HG03439 (cell line): ENCODE results near the gene SNED1.

Experiments used
- ATAC-seq: cut with Tn5 transposase; IDR thresholded peaks from one replicate; pipeline ENCODE4 v1.9.1; 2021; ENCODE audit warnings: mild to moderate bottlenecking, moderate library complexity; ENCODE audit not compliant: unreplicated experiment

Gene SNED1

GRCh38 chr2:241123816-241124536 lies 125.6 kb downstream of the SNED1 start:
- no peak for ATAC-seq

DNA sequence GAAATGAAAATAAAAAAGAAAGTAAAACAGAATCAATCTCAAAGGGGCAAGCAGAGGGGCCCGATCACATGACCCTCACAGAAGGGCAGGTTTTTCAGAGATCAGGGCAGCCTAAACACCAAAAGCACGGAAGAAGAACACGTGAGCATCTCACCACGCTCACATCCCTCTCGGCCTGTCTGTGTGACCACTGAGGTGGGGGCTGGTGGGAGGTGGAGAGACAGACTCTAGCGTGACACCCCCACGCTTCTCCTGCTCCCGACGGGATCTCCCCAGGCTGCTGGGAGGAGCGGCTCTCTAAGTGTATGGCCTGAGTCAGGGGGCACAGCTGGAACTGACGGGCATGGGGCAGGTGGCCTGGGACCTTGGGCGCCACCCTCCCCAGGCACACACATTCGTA lies 127.2 kb downstream of the SNED1 start:
- no peak for ATAC-seq

GRCh38 chr2:241126201-241126611 lies 127.8 kb downstream of the SNED1 start:
- no peak for ATAC-seq

GRCh38 chr2:241126771-241127202 lies 128.4 kb downstream of the SNED1 start:
- no peak for ATAC-seq

- no peak for ATAC-seq
Observed at GRCh38 chr2:241128266-241128665, 129.8 kb downstream of the SNED1 start.

- ATAC-seq = no peak
Observed at GRCh38 chr2:241129086-241129871, 130.9 kb downstream of the SNED1 start.

DNA sequence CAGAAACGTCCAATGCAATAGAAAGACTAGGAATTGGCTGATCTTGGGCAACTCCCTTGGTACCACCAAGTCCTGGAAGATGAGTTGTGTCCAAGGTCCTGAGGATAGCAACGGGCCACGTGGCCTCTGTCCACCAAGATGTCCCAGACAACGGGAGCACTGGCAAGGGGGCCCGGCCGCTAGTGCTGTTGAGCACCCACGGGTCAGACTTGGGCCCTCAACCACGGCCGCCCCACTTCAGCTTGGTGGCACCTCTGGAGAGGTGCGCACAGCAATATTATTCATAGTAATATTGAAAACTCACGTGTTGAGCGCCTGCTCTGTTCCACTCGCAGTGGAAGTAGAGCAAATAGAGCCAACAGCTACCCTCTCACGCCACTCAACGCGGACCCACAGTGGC lies 131.9 kb downstream of the SNED1 start:
- no peak for ATAC-seq

DNA sequence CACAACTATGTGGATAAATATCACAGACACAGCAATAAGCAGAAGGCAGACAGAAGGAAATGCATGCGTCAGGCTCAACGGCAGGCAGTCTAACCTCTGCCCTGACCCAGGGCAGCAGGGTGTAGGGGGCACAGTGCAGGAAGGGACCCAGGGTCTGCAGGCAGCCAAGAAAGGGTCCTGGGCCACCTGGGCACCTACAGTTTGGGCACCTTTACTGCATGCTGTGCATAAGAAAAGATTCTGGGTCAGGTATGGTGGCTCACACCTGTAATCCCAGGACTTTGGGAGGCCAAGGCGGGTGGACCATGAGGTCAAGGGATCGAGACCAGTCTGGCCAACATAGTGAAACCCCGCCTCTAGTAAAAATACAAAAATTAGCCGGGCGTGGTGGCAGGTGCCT lies 133.1 kb downstream of the SNED1 start:
- ATAC-seq = no peak

DNA sequence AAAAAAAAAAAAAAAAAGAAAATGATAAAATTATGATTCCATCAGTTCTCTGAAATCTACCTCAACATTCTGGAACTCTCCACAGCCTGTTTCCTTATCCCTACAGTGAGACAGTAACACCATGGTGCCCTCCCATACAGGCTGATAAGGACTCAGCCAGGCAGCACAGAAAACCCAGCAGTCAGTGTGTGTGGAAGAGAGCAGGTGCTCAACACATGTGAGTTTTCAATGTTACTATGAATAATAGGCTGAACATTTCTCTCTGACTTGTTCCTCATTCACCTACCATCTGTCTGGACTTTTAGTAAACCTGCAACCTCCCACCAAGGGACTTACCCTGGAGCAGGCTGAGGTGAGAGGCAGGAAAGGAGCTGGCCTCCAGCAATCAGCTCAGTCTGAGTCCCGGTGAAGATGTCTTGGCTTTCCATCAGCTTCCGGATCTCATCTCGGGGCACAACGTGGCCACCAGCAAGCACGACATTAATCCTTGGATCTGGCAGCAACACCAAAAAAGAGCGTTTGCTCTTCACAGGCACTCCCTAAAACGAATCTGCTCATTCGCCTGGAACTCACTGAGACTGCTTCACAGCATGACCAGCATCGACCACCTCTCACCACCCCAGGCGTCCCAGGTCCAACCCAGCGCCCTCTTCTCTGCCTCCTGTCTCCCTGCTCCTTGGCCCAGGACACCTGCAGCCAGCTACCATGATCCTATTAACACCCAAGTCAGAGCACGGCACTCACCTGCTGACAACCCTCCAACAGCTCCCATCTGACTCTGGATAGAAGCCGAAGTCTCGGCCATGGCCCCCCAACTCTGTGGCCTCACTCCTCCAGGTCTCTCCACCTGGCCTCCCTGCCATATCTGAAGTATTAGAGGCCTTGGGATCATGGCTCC lies 134.4 kb downstream of the SNED1 start:
- no peak for ATAC-seq

DNA sequence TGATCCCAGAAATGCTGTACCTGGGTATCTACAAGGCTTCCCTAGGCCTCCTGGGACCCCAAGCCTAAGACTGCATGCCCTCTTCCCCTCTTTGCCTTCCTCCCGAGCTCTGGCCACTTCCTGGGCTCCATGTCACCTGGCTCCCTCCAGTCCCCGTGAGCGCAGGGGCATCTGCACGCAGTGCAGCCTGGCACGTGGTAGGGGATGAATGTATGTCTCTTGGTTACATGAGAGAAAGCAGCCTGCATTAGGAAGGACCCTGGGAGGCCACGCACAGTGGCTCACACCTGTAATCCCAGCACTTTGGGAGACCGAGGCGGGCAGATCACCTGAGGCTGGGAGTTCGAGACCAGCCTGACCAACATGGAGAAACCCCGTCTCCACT lies 135.0 kb downstream of the SNED1 start:
- ATAC-seq = no peak

DNA sequence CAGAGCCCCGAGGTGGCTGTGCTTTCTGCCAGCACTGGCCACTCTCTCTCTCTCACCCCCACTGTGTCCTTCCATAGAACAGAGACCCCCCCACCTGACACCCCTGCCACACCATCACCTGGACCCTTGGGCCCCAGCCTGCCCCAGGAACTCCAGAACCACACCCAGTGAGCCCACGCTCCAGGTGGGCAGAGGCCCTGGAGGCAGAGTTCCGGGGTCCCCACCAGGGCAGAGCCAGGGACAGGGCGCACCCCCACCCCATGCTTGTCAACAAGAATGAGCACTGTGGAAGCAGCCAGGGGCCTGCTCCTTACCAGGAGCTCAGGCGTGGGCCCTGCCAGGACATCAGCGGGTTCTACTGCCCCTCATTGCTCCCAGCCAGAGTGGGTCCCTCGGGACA lies 136.3 kb downstream of the SNED1 start:
- ATAC-seq = no peak

DNA sequence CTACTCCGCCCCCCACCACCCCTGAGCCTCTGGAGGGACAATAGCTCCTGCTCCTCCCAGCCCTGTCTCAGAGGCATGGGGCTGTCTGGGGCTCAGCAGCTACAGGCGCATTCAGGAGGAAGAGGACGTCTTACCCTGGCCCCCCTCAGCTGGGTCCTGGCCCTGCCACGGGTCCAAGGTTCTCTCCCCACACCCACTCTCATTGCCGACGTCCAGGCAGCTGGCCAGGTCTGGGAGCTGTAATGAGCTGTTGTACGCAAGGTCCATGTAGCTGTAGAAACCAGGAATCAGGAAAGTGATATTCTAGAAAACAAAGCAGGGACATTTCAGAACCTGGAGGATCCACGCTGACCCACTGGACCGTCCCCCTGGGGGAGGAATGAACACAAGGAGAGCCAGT lies 137.3 kb downstream of the SNED1 start:
- ATAC-seq = no peak

DNA sequence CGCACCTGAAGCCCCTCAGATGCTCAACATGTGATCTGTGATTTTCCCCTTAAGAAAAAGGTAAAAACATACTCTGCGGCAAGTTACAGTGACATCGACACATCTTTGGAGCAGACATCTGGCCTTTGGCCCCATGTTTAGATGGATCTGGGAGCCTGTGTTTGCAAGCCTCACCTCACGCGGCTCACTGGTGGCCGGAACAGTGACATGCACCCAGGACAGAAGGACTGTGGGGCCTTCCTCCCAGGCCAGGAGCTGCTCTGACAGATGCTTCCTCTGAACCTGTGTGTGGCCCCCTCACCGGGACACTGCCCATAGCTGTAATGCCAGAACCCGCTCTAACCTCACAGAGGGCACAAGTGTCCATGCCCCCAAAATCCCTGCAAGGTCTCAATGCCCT lies 137.8 kb downstream of the SNED1 start:
- ATAC-seq = no peak

GRCh38 chr2:241136661-241137260 lies 138.3 kb downstream of the SNED1 start:
- no peak for ATAC-seq

GRCh38 chr2:241137276-241138190 lies 139.1 kb downstream of the SNED1 start:
- no peak for ATAC-seq

DNA sequence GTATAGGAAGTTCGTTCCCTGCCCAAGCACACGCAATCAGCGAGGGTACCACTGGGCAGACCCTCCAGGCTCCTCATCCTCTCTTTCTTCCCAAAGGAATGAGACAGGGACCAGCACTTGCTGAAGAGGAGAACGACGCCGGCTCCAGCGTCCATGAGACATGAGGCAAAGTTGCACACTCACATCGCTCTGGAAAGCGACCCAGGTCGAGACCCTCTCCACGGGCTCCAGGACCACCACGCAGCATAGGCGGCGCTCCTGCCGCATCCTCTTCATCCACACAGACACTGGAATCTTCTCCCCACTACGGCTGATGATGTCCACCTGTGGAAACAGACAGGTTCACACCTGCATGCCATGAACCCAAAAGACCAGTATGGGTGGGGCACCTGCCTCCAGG lies 140.1 kb downstream of the SNED1 start:
- no peak for ATAC-seq

- no peak for ATAC-seq
Observed at GRCh38 chr2:241139531-241140444, 141.4 kb downstream of the SNED1 start.

- no peak for ATAC-seq
Observed at GRCh38 chr2:241140445-241140840, 142.0 kb downstream of the SNED1 start.

DNA sequence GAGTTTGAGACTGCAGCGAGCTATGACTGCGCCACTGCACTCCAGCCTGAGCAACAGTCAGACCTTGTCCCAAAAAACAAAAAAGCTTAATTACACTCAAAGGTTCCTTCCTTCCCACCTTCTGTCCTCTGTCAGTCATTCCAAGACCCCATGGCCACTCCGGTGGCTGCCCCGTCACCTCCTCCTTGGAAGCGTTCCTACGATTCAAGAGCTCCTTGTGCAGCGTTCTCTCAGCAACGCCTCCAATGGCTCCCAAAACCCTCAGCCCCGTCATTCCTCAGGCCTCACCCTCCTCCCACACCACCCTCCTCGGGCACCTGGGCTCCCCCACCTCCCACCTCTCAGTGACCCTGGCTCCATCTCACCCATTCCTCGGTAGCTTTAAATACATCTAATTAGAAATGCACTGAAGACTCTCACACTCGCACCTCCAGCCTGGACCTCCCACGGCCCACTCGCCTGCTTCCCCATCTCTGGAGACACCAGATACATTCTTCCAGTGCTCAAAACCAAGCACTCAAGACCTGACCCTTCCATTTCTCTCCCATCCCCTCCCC lies 142.9 kb downstream of the SNED1 start:
- ATAC-seq = no peak
